ENCODE measurements around the gene SMCHD1.
"Not testable (repeated sequence)": the region's sequence is repeated elsewhere in the genome, so short reads cannot be mapped to it uniquely, and the experiment has no call there.

The SMCHD1 gene

DNA sequence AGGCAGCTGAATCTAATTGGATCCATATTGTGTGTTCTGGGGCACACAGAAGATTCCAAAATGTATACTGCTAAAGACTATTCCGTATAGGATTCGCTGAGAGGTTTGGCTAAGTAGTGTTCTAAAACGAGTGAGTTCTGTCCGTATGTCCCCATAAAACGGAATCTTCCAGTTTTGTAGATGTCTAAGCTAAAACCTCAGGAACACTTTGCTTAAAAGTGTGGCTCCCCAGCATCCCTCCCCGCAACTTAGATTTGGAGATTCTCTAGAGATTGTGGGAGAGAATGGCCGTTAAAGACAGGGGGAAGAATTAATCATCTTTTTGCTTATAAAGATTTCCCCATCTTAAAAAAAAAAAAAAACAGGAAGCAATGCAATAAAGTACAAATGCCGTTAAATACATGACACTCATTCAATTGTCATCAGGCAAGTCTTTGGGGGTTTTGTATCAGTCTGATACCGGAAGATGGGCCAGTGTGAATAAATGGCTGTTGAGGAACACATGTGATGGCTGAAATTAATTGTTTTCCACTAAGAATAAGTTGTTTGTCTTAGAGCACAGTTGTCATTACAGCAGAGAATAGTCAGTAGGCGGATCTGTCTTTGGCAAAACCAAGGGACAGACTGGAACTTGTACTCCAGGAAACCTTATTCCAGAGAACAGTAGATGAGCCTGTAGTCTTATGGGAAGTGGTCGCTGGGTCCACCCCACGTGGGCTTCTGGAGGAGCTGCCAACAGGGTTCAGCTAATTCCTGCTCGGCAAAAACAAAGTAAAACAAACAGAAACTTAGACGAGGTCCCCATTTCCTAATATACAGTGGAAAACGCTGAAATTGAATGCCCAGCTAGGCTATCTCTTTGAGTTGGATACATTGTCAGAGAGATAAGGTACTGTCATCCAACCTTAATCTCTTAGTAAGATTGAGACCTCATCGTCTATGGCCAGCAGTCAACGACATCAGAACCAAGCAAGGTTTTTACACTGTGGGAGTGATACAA is 193.0 kb downstream of the SMCHD1 start:
- DNase-seq (ENCODE audit: extremely low read depth in 1 of 2, low read depth in 1 of 2) = no peak

DNA sequence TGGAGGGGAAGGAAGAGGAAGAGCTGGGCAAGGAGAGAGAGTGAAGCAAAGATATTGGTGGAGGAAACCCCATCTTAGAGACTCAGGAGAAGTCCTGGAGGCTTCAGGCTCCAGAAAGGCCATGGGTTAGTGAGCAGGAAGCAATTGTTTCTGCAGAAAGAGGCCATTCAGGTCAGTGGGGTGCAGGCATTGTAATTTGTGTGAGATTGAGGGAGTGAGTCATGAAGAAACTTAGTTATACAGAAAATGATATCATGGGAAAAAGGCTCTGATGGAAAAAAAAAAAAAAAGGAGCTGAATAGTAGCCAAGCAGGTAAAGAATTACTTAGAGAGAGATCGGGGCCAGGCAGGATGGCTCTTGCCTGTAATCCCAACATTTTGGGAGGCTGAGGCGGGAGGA is 195.3 kb downstream of the SMCHD1 start:
- no peak for DNase-seq (ENCODE audit: extremely low read depth in 1 of 2, low read depth in 1 of 2)

DNA sequence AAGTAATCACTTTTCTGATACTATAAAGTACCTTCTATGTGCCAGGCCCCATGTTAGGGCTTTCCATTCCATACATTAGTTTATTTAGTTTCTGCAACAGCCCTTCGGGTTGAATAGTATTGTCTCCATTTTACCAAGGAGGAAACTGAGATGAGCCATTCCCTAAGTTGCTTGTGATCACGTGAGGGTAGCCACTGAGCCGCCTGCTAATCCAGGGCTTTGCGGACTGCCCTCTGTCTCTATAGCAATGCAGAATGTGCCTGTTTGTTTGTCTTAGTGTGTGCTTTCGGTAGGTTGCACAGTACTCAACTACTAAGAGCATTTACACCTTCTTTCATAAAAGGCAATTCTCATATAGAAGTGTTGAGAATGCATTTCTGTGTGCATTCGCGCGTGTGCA is 196.2 kb downstream of the SMCHD1 start:
- no peak for DNase-seq (ENCODE audit: extremely low read depth in 1 of 2, low read depth in 1 of 2)

DNA sequence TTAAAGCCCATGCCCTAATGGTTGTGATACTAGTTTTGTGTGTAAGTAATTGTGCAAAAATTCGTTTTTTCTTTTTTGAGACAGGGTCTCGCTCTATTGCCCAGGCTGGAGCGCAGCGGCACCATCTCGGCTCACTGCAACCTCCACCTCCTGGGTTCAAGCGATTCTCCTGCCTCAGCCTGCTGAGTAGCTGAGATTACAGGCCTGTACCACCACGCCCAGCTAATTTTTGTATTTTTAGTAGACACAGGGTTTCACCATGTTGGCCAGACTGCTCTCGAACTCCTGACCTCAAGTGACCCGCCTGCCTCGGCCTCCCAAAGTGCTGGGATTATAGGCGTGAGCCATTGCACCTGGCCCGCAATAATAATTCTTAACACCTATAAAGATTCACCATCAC is 196.9 kb downstream of the SMCHD1 start:
- DNase-seq (ENCODE audit: extremely low read depth in 1 of 2, low read depth in 1 of 2) = not testable (repeated sequence)

DNA sequence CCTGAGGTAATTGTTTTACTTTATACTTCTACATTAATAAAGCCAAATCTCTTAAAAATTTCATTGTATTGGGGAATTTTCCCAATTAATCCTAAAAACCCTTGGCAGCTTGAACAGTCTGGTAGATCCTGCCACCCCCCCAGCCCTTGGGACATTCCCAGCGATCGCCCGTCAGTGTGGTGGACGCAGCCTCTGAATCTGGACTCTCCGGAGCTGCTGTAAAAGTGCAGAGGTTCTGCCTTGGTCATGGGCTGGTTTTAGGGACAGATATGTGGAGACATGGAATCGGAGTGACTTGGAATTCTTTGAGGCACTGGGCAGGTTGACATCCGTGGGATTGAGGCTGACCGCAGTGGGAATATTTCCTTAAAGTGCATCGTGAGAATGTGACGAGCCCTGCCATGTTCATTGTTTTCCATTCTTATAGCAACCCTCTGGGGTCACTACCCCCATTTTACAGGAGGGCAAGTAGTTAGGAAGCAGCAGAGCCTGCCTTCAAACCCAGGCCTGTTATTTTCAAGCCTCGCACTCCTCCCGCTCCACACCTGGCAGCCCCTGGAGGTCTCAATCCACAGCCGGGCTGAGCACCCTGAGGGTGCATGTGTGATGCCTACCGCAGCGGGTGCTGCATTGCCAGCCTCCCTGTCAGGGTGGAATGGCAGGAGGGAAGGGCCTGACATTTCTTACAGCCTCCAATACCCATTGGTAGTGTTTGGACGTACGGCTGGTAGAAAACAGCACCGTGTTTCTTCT is 197.8 kb downstream of the SMCHD1 start:
- DNase-seq (ENCODE audit: extremely low read depth in 1 of 2, low read depth in 1 of 2) = no peak

DNA sequence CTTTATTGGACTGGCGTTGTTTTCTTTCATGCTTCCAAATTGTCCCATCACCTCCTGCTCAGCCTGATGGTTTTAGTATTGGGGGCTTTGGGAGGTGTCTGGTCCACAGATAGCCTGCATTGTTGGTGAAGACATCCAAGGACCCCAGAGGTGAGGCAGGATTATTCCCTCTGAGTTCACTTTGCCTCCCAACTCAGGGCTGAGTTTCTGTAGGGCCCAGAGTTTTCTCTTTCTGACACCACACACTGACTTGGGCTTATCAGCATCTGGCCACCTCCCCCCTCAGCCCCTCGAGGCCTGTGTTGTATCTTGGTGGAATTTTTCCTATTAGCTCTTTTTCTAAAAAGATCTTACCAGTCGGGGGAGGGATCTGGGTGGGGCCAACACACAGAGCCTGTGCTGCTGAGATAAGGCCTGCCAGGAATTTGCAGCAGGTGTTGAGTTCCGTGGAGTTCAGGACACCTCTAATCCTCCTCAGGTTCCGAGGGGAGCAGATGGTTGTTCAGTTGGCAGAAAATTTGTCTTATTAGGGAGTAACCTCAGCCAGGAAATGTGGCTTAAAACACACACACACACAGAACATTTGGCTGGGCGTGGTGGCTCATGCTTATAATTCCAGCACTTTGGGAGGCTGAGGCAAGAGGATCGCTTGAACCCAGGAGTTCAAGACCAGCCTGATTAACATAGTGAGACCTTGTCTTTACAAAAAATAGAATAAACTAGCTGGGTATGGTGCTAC is 198.6 kb downstream of the SMCHD1 start:
- DNase-seq (ENCODE audit: extremely low read depth in 1 of 2, low read depth in 1 of 2) = no peak

All from activated CD8-positive, alpha-beta memory T cell treated with anti-CD3 and anti-CD28 coated beads for 1 hour (primary cell).